Glutamatergic neuron (in vitro differentiated cells): ENCODE measurements around the gene HTRA2. TPM values are rescaled to one million over a fixed set of nuclear protein-coding genes. Genes with fewer than 3 reads are reported as not detected.

Experiments
- DNase-seq: peaks from one replicate; pipeline ENCODE4 v3.0.0; 2022
- H3K27ac Mint-ChIP-seq: one replicate; pipeline ENCODE4 v1.8.0; 2020; ENCODE audit warnings: mild to moderate bottlenecking, mixed read lengths, inconsistent platforms; ENCODE audit not compliant: unreplicated experiment
- H3K27me3 Mint-ChIP-seq: one replicate; pipeline ENCODE4 v1.8.0; 2020; ENCODE audit warnings: mild to moderate bottlenecking, moderate library complexity, mixed read lengths, inconsistent platforms; ENCODE audit not compliant: unreplicated experiment
- H3K36me3 Mint-ChIP-seq: one replicate; pipeline ENCODE4 v1.8.0; 2020; ENCODE audit warnings: mild to moderate bottlenecking, mixed read lengths, inconsistent platforms; ENCODE audit not compliant: unreplicated experiment
- H3K4me1 Mint-ChIP-seq: one replicate; pipeline ENCODE4 v1.8.0; 2020; ENCODE audit warnings: mild to moderate bottlenecking, low read depth, mixed read lengths, inconsistent platforms; ENCODE audit not compliant: unreplicated experiment
- H3K4me3 Mint-ChIP-seq: one replicate; pipeline ENCODE4 v1.8.0; 2020; ENCODE audit warnings: mild to moderate bottlenecking, mixed read lengths, inconsistent platforms; ENCODE audit not compliant: unreplicated experiment
- H3K9me3 Mint-ChIP-seq: one replicate; pipeline ENCODE4 v1.8.0; 2020; ENCODE audit warnings: mild to moderate bottlenecking, moderate library complexity, mixed read lengths, inconsistent platforms; ENCODE audit not compliant: unreplicated experiment
- total RNA-seq: library from RNA; stranded (reverse); fragmentation: NEBNext Ultra II Directional; extraction: Animal tissue kit (Norgen Biotek cat#: 25700); gene quantifications from one replicate; pipeline ENCODE4 v1.2.1, GENCODE V29; 2021; ENCODE audit not compliant: unreplicated experiment
- TF ChIP-seq, protein P1 (sequence below): fragments of 200-600 bp; sonication (generic); IDR thresholded peaks from one replicate; pipeline ENCODE4 v1.5.0; 2021; ENCODE audit not compliant: partially characterized antibody, unreplicated experiment

Gene HTRA2
- total RNA-seq, 1 donor from 2014 or later = 46.7 TPM

DNA sequence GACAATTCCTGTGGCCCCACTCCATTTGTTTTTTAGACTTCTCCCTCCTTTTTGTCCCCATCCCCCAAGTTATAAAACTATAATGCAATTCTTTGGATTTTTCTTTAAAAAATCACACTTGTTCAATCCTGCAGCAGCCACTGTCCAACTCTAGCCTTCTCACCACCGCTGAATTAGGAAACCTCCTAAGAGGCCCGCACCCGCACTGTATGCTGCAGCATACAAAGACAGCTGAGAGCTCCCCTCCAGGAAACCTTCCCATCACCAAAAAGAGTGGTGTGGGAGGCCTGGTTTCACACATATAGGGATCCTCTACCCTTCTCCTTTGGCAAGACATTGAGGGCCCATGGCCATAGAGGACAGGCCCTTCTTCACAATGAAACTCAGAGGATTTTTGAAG, 25.1 kb upstream of the HTRA2 start:
- Mint-ChIP-seq H3K27me3 (peaks cover 37% of the 10 kb centered on the region), H3K4me1 (peaks cover 23% of the 10 kb centered on the region), H3K36me3 (peaks cover 8% of the 10 kb centered on the region), H3K9me3 (peaks cover 32% of the 10 kb centered on the region), H3K27ac (no peak overlapping the region), H3K4me3 (peak overlapping the region; percentile 66)
- DNase-seq = no peak
- TF ChIP-seq, protein P1, sequence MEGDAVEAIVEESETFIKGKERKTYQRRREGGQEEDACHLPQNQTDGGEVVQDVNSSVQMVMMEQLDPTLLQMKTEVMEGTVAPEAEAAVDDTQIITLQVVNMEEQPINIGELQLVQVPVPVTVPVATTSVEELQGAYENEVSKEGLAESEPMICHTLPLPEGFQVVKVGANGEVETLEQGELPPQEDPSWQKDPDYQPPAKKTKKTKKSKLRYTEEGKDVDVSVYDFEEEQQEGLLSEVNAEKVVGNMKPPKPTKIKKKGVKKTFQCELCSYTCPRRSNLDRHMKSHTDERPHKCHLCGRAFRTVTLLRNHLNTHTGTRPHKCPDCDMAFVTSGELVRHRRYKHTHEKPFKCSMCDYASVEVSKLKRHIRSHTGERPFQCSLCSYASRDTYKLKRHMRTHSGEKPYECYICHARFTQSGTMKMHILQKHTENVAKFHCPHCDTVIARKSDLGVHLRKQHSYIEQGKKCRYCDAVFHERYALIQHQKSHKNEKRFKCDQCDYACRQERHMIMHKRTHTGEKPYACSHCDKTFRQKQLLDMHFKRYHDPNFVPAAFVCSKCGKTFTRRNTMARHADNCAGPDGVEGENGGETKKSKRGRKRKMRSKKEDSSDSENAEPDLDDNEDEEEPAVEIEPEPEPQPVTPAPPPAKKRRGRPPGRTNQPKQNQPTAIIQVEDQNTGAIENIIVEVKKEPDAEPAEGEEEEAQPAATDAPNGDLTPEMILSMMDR = no peak

DNA sequence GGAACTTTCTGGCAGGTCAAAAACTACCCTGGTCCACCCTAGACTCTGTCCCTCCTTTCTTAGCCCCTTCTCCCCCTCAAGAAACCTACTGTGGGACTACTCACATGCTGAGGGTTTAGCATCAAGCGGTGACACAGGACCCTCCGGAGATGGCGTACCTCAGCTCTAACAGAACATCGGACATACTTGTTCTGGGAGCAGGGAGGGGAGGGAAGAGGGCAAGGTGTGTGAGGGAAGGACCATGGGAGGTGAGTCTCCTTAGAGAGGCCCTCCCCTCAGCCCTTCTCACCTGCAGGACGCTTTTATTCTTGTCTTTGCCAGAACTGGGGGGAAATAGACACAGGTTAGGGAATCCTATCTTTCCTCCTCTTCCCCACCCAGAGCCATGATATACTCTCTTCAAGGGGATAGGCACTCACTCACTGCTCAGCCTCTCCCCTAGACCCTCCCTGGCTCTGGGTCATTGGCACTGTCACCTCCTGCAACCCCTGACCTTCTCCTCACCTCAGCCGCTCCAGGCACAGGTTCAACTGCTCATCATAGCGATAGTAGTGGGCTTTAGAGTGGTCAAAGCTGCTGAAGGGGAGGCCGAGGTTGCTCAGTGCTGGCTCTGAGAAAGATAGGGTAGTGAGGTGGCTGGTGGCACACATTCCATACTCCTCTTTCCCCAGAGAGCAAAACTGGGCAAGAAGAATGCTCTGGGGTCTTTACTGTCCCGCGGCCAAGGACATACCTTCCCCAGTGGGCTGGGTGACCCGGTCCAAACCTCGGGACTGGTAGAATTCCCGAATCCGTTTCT, 24.1 kb upstream of the HTRA2 start:
- no peak for DNase-seq
- Mint-ChIP-seq H3K27me3 (peaks cover 40% of the 10 kb centered on the region), H3K4me1 (peaks cover 23% of the 10 kb centered on the region), H3K4me3 (peak overlapping the region; percentile 11), H3K27ac (no peak overlapping the region), H3K36me3 (peaks cover 8% of the 10 kb centered on the region), H3K9me3 (peaks cover 34% of the 10 kb centered on the region)
- TF ChIP-seq, protein P1 = no peak

DNA sequence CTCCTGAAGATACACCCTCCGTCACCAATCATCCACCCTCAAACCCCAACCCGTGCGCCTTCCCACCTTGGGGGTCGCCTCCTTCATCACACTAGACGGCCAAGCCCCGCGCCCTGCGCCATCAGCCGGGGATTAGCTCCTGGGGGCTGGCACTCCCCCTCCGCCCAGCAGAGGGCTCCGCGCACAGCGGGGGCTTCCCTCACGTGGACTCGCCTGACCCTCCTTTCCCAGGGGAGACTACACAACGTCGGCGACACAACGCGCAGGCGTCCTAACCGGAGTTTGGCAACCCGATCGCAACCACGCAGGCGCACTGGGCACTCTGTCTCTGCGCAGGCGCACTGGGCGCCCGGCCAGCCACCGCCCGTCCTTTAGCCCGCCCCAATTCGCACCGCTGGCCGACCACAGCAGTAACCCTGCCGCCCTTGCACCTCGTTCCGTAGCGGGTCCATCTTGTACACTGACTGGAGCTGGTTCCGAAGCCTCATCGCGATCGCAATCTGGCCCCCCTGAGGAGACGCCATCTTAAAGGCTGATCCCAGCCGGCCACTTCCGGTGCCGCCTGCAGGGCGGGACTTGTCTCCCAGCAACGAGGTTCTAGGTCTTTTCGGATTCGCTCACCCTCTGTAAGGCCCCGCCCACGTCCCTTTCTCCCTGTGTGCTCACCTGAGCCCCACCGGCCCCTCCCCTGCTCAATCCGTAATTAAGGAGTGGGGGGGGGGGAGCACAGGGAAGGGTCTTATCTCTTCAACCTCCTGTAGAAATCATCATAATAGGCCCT, 22.4 kb upstream of the HTRA2 start, which contains the start of gene PCGF1:
PCGF1 (minus strand) TSS at position 551 of the 781 bp plus-strand sequence; CDS start at position 524, 27 bp downstream.
- peaks cover 17% of the 10 kb centered on the region for H3K4me1 Mint-ChIP-seq
- TF ChIP-seq, protein P1 = peak; percentile 60
- H3K27me3 Mint-ChIP-seq = peaks cover 35% of the 10 kb centered on the region
- peak; percentile 97 for DNase-seq
- peak within 1 kb of the TSS; percentile 100 for H3K4me3 Mint-ChIP-seq
- peaks cover 8% of the 10 kb centered on the region for H3K36me3 Mint-ChIP-seq
- peaks cover 31% of the 10 kb centered on the region for H3K9me3 Mint-ChIP-seq
- peak within 1 kb of the TSS; percentile 100 for H3K27ac Mint-ChIP-seq

DNA sequence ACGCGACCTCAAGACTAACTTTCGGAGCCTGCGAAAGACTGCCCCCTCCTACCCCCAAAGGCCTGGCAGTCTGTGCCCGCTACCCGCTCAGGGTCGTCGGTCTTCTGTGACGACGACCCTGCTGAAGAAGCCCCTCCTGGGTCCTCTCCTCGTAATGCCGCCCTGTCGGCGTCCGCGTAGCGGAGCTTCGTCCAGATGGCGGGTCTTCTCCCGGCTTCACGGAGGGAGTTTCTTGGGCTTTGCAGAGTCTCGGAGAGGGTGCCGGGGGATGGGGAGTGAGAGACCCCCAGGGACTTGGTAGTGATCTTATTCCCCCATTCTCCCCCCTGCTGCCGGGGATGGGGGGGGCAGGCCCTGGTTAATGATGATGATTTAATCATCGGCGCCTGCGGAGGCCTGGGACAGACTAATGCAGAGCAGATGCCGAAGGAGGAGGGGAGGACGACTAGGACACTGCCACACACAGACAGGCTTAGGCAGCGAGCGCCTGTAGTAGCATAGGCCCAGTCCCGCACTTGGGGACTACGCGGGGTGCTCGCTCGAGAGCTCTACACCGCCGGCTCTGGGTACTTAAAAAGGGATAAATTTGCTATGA, 21.7 kb upstream of the HTRA2 start:
- H3K27ac Mint-ChIP-seq = peak overlapping the region; percentile 100
- TF ChIP-seq, protein P1 = no peak
- peak; percentile 81 for DNase-seq

More for the DNA sequence above, 21.7 kb upstream of the HTRA2 start:
- Mint-ChIP-seq H3K4me3 (peak overlapping the region; percentile 100), H3K27me3 (peaks cover 37% of the 10 kb centered on the region), H3K4me1 (peaks cover 20% of the 10 kb centered on the region), H3K9me3 (peaks cover 32% of the 10 kb centered on the region), H3K36me3 (peaks cover 8% of the 10 kb centered on the region)
